PC-3 (cell line): ENCODE data around the gene PACSIN1. TPM values are rescaled to one million over a fixed set of nuclear protein-coding genes. Genes with fewer than 3 reads are reported as not detected.

Experiments
- ATAC-seq: fragments of 200-7000 bp; cut with Tn5 transposase; 2 replicates; pipeline ENCODE4 v1.9.1; 2020; ENCODE audit warnings: mild to moderate bottlenecking, moderate library complexity
- BruUV-seq: library from RNA; stranded (reverse); fragments of 400-500 nt; replicated peaks from 2 replicates; lab custom pipeline; 2021; lab: Mats Ljungman, UMichigan
- CTCF ChIA-PET: fragments of 300-600 bp; sonication (Branson Sonifier 250); formaldehyde crosslinking; loops from one replicate; lab custom pipeline; 2022; ENCODE audit warnings: antibody characterized with exemption; lab: Charles Lee
- POLR2A ChIA-PET: fragments of 300-600 bp; sonication (Branson Sonifier 250); formaldehyde crosslinking; loops from one replicate; lab custom pipeline; 2022; ENCODE audit warnings: antibody characterized with exemption; ENCODE audit not compliant: unreplicated experiment; lab: Charles Lee
- DNase-seq: peaks from one replicate; pipeline ENCODE4 v3.0.0-alpha.2; 2015
- H2AFZ ChIP-seq: fragments of 300-600 bp; sonication (generic); 2 replicates; pipeline ENCODE4 v1.6.0; 2016; ENCODE audit warnings: antibody characterized with exemption, low read length
- H3F3A ChIP-seq: fragments of 300-600 bp; sonication (generic); one replicate; pipeline ENCODE4 v1.6.0; 2017; ENCODE audit warnings: antibody characterized with exemption, low read length, control low read depth, mild to moderate bottlenecking; ENCODE audit not compliant: unreplicated experiment
- H3K27ac ChIP-seq: fragments of 300-600 bp; sonication (generic); 2 replicates; pipeline ENCODE4 v1.5.1; 2016; ENCODE audit warnings: mild to moderate bottlenecking, low read length
- H3K27me3 ChIP-seq: fragments of 300-600 bp; sonication (generic); 2 replicates; pipeline ENCODE4 v1.6.1; 2016; ENCODE audit warnings: low read length, mixed read lengths
- H3K36me3 ChIP-seq: fragments of 300-600 bp; sonication (generic); 2 replicates; pipeline ENCODE4 v1.6.1; 2016; ENCODE audit warnings: low read depth, mixed run types, low read length, mixed read lengths
- H3K4me1 ChIP-seq: fragments of 300-600 bp; sonication (generic); 2 replicates; pipeline ENCODE4 v1.5.1; 2016; ENCODE audit warnings: low read length; ENCODE audit not compliant: insufficient read depth
- H3K4me2 ChIP-seq: fragments of 300-600 bp; sonication (generic); 2 replicates; pipeline ENCODE4 v1.6.0; 2016; ENCODE audit warnings: low read length
- H3K4me3 ChIP-seq: fragments of 300-600 bp; sonication (generic); 2 replicates; pipeline ENCODE4 v1.5.1; 2016; ENCODE audit warnings: mild to moderate bottlenecking, low read length, mixed read lengths
- H3K79me2 ChIP-seq: fragments of 300-600 bp; sonication (generic); 2 replicates; pipeline ENCODE4 v1.6.1; 2017; ENCODE audit warnings: low read length, mixed read lengths
- H3K9ac ChIP-seq: fragments of 300-600 bp; sonication (generic); 2 replicates; pipeline ENCODE4 v1.6.0; 2016; ENCODE audit warnings: mild to moderate bottlenecking, low read length
- H3K9me2 ChIP-seq: fragments of 300-600 bp; sonication (generic); replicated peaks from 2 replicates; pipeline ENCODE4 v1.6.1; 2016; ENCODE audit warnings: mixed run types, low read length, mixed read lengths
- H3K9me3 ChIP-seq: fragments of 300-600 bp; sonication (generic); 2 replicates; pipeline ENCODE4 v1.6.1; 2016; ENCODE audit warnings: low read length, mixed read lengths
- H4K20me1 ChIP-seq: fragments of 300-600 bp; sonication (generic); 2 replicates; pipeline ENCODE4 v1.6.1; 2016; ENCODE audit warnings: low read length, mixed read lengths
- EZH2 ChIP-seq: fragments of 300-600 bp; sonication (generic); IDR thresholded peaks from one replicate; pipeline ENCODE4 v1.6.1; 2017; ENCODE audit warnings: antibody characterized with exemption, mild to moderate bottlenecking, low read length; ENCODE audit not compliant: unreplicated experiment
- EZH2phosphoT487 ChIP-seq: fragments of 300-600 bp; sonication (generic); IDR thresholded peaks from 2 replicates; pipeline ENCODE4 v1.6.1; 2018; ENCODE audit warnings: mild to moderate bottlenecking, antibody characterized with exemption, low read length, borderline replicate concordance
- intact Hi-C: fragments of 100-400 bp; cut with micrococcal nuclease; formaldehyde crosslinking; loops from 2 replicates; pipeline ENCODE4 v1.9.0; 2023
- total RNA-seq: library from RNA; depleted of rRNA; stranded (reverse); fragments of >200 nt; gene quantifications from 2 replicates; pipeline ENCODE4 v1.2.3, GENCODE V29; 2014
- TF ChIP-seq, protein P1 (sequence below): fragments of 300-600 bp; sonication (generic); conservative IDR thresholded peaks from 2 replicates; pipeline ENCODE4 v1.5.1; 2017; ENCODE audit warnings: antibody characterized with exemption, low read depth, mild to moderate bottlenecking, low read length

The PACSIN1 gene
- total RNA-seq, 1 experiment from 2014 or later = 2.3 TPM

DNA sequence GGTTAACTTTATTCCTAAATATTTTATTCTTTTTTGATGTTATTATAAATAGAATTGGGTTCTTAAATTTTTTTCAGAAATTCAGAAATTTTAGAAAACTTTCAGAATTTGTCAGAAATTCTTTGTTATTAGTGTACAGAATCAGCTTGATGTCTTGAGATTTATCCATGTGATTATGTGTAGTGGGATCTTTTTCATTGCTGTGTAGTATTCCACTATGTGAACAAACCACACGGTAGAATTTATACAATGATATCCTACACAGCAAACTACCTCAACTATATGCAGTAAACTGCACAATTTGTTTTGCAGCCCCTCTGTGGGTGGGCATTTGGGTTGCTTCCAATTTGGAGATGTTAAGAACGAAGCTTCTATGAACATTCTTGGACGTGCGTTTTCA lies 43.9 kb downstream of the PACSIN1 start:
- BruUV-seq = no TSS peak
- Histone ChIP-seq H3K4me3 (no peak overlapping the region), H4K20me1 (no peaks in the 10 kb centered on the region), H3K27me3 (no peaks in the 10 kb centered on the region), H2AFZ (no peak overlapping the region), H3K4me1 (no peaks in the 10 kb centered on the region), H3K9me3 (no peaks in the 10 kb centered on the region), H3K36me3 (no peaks in the 10 kb centered on the region), H3K79me2 (no peaks in the 10 kb centered on the region), H3F3A (no peaks in the 10 kb centered on the region), H3K27ac (no peak overlapping the region), H3K9ac (no peak overlapping the region), H3K4me2 (no peak overlapping the region), H3K9me2 (no peaks in the 10 kb centered on the region)
- intact Hi-C loops = no loop called here
- TF ChIP-seq, protein P1, sequence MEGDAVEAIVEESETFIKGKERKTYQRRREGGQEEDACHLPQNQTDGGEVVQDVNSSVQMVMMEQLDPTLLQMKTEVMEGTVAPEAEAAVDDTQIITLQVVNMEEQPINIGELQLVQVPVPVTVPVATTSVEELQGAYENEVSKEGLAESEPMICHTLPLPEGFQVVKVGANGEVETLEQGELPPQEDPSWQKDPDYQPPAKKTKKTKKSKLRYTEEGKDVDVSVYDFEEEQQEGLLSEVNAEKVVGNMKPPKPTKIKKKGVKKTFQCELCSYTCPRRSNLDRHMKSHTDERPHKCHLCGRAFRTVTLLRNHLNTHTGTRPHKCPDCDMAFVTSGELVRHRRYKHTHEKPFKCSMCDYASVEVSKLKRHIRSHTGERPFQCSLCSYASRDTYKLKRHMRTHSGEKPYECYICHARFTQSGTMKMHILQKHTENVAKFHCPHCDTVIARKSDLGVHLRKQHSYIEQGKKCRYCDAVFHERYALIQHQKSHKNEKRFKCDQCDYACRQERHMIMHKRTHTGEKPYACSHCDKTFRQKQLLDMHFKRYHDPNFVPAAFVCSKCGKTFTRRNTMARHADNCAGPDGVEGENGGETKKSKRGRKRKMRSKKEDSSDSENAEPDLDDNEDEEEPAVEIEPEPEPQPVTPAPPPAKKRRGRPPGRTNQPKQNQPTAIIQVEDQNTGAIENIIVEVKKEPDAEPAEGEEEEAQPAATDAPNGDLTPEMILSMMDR = no peak
- TF ChIP-seq EZH2 = no peak
- no peak for TF ChIP-seq EZH2phosphoT487
- POLR2A ChIA-PET = no interaction called here
- DNase-seq (no peak), ATAC-seq (no peak)
- CTCF ChIA-PET = no interaction called here

DNA sequence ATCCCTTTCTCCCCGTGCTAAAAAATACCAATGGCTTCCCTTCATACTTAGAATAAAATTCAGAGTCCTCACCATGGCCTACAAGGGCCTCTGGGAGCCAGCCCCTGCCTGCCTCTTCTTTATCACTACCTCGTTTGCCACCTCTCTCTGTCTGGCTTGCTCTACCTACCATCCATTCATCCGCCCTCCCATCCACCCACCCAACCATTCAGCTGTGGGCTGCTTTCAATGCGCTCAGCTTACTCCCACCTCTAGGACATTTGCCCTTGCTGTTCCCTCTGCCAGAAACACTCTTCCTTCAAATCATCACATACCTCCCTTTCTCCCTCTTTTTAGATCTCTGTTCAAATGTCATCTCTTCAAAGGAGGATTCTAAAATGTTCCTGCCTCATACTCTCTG lies 44.4 kb downstream of the PACSIN1 start:
- DNase-seq (no peak), ATAC-seq (no peak)
- H3K27ac ChIP-seq = no peak overlapping the region
- H3K4me2 ChIP-seq = no peak overlapping the region
- BruUV-seq = no TSS peak
- no peaks in the 10 kb centered on the region for H3K36me3 ChIP-seq
- H3F3A ChIP-seq = no peaks in the 10 kb centered on the region
- no peak overlapping the region for H2AFZ ChIP-seq
- no peaks in the 10 kb centered on the region for H3K4me1 ChIP-seq
- H3K4me3 ChIP-seq = no peak overlapping the region
- H3K27me3 ChIP-seq = no peaks in the 10 kb centered on the region
- no peaks in the 10 kb centered on the region for H4K20me1 ChIP-seq
- CTCF ChIA-PET = no interaction called here
- no peaks in the 10 kb centered on the region for H3K9me3 ChIP-seq
- TF ChIP-seq, protein P1 = no peak
- TF ChIP-seq EZH2 = no peak
- POLR2A ChIA-PET = no interaction called here
- no peaks in the 10 kb centered on the region for H3K79me2 ChIP-seq
- intact Hi-C loops = no loop called here
- H3K9ac ChIP-seq = no peak overlapping the region
- H3K9me2 ChIP-seq = no peaks in the 10 kb centered on the region

DNA sequence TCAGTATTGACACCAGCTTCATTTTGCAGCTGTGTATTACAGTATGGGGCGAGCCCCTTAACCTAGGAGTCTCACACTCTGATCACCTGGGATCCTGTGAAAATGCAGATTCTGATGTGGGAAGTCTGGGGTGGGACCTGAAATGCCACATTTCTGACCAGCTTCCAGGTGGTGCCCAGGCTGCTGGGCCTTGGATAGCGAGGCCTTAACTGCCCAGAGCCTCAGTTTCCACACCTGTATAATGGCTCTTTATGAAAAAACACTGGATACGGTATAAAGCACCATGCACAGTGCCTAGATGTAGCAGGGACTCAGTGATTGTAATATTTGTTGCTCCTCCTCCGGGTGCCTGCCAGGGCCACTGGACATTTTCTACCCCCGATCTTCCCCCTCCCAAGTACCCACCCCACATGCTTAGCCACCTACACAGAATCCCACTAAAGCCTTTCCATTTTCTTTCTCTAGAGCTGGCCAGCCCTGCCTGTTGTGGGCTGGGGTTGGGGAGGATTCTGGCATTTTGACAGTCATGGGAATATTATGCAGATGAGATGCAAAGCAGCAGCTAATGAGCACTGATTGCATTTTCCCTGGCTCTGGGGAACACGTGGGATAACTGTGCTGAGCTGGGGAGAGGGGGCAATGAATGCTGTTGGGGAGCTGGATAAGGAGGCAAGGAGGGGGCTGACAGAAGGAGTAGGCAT lies 45.5 kb downstream of the PACSIN1 start:
- Histone ChIP-seq H3K36me3 (no peaks in the 10 kb centered on the region), H4K20me1 (no peaks in the 10 kb centered on the region), H3K27ac (no peak overlapping the region), H3K4me2 (no peak overlapping the region), H2AFZ (no peak overlapping the region), H3K27me3 (no peaks in the 10 kb centered on the region), H3K4me3 (no peak overlapping the region), H3K79me2 (no peaks in the 10 kb centered on the region), H3K4me1 (no peaks in the 10 kb centered on the region), H3K9me2 (no peaks in the 10 kb centered on the region), H3K9me3 (no peaks in the 10 kb centered on the region), H3F3A (no peaks in the 10 kb centered on the region), H3K9ac (no peak overlapping the region)
- ChIA-PET POLR2A (no interaction called here), CTCF (no interaction called here)
- BruUV-seq = no TSS peak
- ATAC-seq (no peak), DNase-seq (no peak)
- TF ChIP-seq, protein P1 = no peak
- TF ChIP-seq EZH2phosphoT487 (no peak), EZH2 (no peak)
- intact Hi-C loops = no loop called here
